ENCODE results near the gene PI4K2B.

Gene PI4K2B

DNA sequence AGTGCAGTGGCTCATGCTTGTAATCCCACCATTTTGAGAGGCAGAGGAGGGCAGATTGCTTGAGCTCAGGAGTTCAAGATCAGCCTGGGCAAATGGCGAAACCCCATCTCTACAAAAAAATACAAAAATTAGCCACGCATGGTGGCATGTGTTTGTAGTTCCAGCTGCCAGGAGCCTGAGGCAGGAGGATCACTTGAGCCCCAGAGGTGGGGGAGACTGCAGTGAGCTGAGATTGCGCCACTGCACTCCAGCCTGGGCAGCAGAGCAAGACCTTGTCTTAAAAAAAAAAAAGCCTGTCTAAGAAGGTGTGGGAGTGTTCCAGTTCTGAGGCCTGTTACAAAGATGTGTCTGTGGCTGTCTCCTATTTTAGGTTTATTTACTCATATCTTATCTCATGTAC is 38.0 kb downstream of the PI4K2B start:
- H3K4me3 ChIP-seq (replicated peaks in 1 of 2; ENCODE audit: low read depth in 2 of 2, low read length in 2 of 2) = no peak overlapping the region
- DNase-seq (ENCODE audit: low read depth in 2 of 2) = peak in 1 of 2 donors; percentile 5
- TF ChIP-seq, protein P1, sequence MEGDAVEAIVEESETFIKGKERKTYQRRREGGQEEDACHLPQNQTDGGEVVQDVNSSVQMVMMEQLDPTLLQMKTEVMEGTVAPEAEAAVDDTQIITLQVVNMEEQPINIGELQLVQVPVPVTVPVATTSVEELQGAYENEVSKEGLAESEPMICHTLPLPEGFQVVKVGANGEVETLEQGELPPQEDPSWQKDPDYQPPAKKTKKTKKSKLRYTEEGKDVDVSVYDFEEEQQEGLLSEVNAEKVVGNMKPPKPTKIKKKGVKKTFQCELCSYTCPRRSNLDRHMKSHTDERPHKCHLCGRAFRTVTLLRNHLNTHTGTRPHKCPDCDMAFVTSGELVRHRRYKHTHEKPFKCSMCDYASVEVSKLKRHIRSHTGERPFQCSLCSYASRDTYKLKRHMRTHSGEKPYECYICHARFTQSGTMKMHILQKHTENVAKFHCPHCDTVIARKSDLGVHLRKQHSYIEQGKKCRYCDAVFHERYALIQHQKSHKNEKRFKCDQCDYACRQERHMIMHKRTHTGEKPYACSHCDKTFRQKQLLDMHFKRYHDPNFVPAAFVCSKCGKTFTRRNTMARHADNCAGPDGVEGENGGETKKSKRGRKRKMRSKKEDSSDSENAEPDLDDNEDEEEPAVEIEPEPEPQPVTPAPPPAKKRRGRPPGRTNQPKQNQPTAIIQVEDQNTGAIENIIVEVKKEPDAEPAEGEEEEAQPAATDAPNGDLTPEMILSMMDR (IDR thresholded peaks at IDR 0.05; ENCODE audit: low read depth, low read length) = no peak

DNA sequence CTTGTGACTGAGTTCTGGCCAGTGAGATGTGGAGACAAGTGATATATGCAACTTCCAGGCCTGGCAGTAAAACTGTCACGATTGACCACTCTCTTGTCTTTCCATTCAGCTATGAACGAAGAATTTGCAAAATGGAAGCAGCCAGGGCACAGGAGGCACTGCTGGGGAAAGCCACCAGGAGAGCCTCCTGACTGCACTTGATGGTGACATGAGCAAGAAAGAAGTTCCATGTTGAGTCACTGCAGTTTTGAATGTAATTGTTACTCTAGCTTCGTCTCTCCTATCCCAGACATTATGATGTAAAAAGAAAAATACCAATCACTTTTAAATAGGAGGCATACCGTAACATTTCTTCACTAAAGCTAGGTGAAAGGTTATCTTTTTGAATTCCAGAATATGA is 46.4 kb downstream of the PI4K2B start:
- no peak for DNase-seq (ENCODE audit: low read depth in 2 of 2)
- H3K4me3 ChIP-seq (replicated peaks in 1 of 2; ENCODE audit: low read depth in 2 of 2, low read length in 2 of 2) = no peak overlapping the region
- TF ChIP-seq, protein P1 (IDR thresholded peaks at IDR 0.05; ENCODE audit: low read depth, low read length) = no peak

- DNase-seq (ENCODE audit: low read depth in 2 of 2) = no peak
- H3K4me3 ChIP-seq (replicated peaks in 1 of 2; ENCODE audit: low read depth in 2 of 2, low read length in 2 of 2) = no peak overlapping the region
- TF ChIP-seq, protein P1 (IDR thresholded peaks at IDR 0.05; ENCODE audit: low read depth, low read length) = no peak
Measured at GRCh38 chr4:25283948-25284347, 50.1 kb downstream of the PI4K2B start.

GRCh38 chr4:25284466-25284865 is 50.6 kb downstream of the PI4K2B start:
- TF ChIP-seq, protein P1 (IDR thresholded peaks at IDR 0.05; ENCODE audit: low read depth, low read length) = no peak
- no peak overlapping the region for H3K4me3 ChIP-seq (replicated peaks in 1 of 2; ENCODE audit: low read depth in 2 of 2, low read length in 2 of 2)
- DNase-seq (ENCODE audit: low read depth in 2 of 2) = no peak

GRCh38 chr4:25290490-25291067 is 56.7 kb downstream of the PI4K2B start:
- TF ChIP-seq, protein P1 (IDR thresholded peaks at IDR 0.05; ENCODE audit: low read depth, low read length) = no peak
- H3K4me3 ChIP-seq (replicated peaks in 1 of 2; ENCODE audit: low read depth in 2 of 2, low read length in 2 of 2) = no peak overlapping the region
- DNase-seq (ENCODE audit: low read depth in 2 of 2) = peak in 1 of 2 donors; percentile 16

GRCh38 chr4:25291158-25291733 is 57.4 kb downstream of the PI4K2B start:
- H3K4me3 ChIP-seq (replicated peaks in 1 of 2; ENCODE audit: low read depth in 2 of 2, low read length in 2 of 2) = no peak overlapping the region
- no peak for DNase-seq (ENCODE audit: low read depth in 2 of 2)
- TF ChIP-seq, protein P1 (IDR thresholded peaks at IDR 0.05; ENCODE audit: low read depth, low read length) = no peak

Measured in cardiac fibroblast (primary cell).